Tibial nerve (tissue), 4 donors: ENCODE data around the gene CD83.

Experiments used
- EP300 ChIP-seq, 2 donors: sonication (generic); formaldehyde crosslinking; IDR thresholded peaks; one replicate each; pipeline ENCODE4 v1.6.1; 2017; ENCODE audit warnings: antibody characterized with exemption in 2 of 2, mild to moderate bottlenecking in 1 of 2
- POLR2A ChIP-seq, 2 donors: fragments of 450-650 bp; IDR thresholded peaks; one replicate each; pipeline ENCODE4 v1.6.1; 2017; ENCODE audit warnings: antibody characterized with exemption in 2 of 2, mild to moderate bottlenecking in 2 of 2, moderate library complexity in 2 of 2
- TF ChIP-seq, protein P1 (sequence below), 5 experiments: fragments of 200-600 bp in 3 of 5; fragments of 450-650 bp in 2 of 5; sonication (generic) in 3 of 5; IDR thresholded peaks; one replicate each; pipeline ENCODE4 v1.5.1; 2016 to 2019; ENCODE audit warnings: antibody characterized with exemption in 5 of 5, mild to moderate bottlenecking in 3 of 5, moderate library complexity in 2 of 5

DNA sequence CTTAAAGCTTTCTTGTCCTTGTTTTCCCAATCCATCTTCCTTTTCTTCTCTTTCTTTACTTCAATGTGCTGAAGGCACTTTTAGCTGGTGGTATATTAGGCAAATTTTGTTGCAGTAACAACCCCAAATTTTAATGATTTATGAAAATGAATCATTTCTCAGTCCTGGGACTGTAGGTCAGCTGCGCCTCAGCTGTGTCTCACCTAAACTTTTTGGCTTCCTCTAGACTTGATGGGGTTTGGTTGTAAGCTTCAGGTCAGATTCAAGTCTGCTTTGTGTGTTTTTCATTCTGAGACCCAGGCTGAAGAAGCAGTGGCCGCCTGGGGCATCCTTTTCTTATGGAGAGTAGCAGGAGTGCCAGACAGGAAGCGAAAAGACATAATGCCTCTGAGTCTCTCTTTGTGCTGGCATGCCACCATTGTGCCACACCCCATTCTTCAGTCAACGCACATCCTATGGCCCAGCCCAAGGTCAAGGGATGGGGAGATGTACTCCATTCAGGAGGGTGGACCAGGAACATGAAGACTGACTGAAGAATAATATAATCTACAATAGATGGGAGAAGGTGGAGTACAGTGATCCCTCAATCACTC lies 28.9 kb upstream of the CD83 start:
- TF ChIP-seq POLR2A (IDR thresholded peaks at IDR 0.05) = no peak
- TF ChIP-seq, protein P1, sequence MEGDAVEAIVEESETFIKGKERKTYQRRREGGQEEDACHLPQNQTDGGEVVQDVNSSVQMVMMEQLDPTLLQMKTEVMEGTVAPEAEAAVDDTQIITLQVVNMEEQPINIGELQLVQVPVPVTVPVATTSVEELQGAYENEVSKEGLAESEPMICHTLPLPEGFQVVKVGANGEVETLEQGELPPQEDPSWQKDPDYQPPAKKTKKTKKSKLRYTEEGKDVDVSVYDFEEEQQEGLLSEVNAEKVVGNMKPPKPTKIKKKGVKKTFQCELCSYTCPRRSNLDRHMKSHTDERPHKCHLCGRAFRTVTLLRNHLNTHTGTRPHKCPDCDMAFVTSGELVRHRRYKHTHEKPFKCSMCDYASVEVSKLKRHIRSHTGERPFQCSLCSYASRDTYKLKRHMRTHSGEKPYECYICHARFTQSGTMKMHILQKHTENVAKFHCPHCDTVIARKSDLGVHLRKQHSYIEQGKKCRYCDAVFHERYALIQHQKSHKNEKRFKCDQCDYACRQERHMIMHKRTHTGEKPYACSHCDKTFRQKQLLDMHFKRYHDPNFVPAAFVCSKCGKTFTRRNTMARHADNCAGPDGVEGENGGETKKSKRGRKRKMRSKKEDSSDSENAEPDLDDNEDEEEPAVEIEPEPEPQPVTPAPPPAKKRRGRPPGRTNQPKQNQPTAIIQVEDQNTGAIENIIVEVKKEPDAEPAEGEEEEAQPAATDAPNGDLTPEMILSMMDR (IDR thresholded peaks at IDR 0.05) = no peak
- TF ChIP-seq EP300 (IDR thresholded peaks at IDR 0.05) = no peak
